Stimulated activated CD4-positive, alpha-beta T cell treated with anti-CD3 and anti-CD28 coated beads, Interleukin-1b, Interleukin-23, amount 100 ng/mL, for 24 hours (primary cell): ENCODE measurements around the gene CNTNAP3.
"Not testable (repeated sequence)": the region's sequence is repeated elsewhere in the genome, so short reads cannot be mapped to it uniquely, and the experiment has no call there.

Source experiments
- DNase-seq, 4 experiments: peaks; one replicate each; pipeline ENCODE4 v3.0.0-alpha.2; 2020; ENCODE audit warnings: low read depth in 4 of 4, low spot score in 1 of 4

Gene CNTNAP3

DNA sequence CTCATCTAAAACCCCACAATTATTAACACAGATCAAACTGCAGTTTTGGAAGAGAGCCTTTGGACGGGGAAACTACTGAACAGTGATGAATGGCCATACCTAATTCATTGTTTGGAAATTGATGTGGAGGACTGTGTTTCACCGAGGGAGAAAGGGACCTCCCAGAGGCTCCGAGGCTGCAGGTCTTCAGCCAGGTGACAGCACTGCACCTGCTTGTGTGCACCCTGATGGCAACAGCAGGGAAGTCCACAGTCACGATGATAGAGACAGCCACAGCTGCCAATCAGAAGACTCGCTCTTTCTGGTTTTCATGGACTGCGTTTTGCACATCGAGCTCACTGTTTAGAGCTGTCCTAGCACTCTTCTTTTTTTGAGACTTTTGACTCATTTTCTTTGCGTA lies 214.4 kb downstream of the CNTNAP3 start:
- DNase-seq: not testable (repeated sequence)

DNA sequence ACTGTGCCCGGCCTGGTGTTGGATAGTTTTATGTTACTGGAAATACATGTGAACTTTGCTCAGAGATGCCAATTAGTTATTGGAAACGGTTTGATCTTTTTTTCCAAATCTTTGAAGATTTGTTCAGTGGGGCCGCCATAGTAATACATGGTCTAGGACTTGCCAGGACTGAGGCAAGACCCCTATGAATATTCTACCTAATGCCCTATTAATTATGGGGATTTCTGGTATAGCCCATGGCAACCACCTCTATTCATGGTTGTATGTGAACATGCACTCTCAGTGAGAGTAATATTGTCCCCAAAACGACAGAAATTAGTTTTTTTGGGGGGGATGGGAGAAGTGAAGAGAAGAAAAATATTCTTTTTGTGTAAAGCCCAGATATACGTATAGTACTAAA lies 220.3 kb downstream of the CNTNAP3 start:
- DNase-seq: not testable (repeated sequence)

DNA sequence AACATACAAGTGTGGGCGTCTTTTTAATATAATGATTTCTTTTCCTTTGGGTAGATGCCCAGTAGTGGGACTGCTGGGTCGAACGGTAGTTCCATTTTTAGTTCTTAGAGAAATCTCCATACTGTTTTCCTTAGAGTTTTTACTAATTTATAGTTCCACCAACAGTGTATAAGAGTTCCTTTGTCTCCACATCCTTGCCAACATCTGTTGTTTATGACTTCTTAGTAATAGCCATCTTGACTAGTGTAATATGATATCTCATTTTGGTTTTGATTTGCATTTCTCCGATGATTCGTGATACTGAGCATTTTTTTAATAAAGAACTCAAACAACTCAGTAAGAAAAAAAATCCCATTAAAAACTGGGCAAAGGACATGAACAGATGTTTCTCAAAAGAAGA lies 225.0 kb downstream of the CNTNAP3 start:
- DNase-seq: not testable (repeated sequence)

DNA sequence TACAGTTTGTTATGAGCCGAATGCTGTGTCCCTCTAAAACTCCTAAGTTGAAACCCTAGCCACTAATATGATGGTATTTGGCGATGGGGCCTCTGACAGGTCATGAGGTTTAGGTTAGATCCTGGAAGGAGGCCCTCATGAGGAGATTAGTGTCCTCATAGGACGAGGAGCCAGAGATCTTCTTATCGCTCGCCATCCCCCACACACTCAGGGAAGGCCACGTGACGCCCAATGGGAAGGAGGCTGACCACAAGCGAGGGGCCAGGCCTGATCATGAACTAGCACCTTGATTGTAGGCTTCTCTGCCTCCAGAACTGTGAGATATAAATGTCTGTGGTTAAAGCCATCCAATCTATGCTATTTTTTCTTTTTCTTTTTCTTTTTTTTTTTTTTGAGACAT lies 233.5 kb downstream of the CNTNAP3 start:
- DNase-seq: not testable (repeated sequence)

DNA sequence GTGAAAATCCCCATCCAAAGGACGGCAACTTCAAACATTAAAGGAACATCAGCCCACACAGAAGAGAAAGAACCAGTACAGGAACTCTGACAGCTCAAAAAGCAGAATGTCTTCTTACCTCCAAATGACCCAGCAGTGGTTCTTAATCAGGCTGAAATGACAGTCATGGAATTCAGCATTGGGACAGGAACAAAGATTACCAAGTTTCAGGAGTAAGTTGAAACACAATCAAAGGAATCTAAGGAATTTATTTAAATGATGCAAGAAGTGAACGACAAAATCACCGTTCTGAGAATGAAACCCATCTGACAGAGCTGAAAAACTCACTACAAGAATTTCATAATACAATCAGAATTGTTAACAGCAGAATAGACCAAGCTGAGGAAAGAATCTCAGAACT lies 241.1 kb downstream of the CNTNAP3 start:
- not testable (repeated sequence) for DNase-seq

DNA sequence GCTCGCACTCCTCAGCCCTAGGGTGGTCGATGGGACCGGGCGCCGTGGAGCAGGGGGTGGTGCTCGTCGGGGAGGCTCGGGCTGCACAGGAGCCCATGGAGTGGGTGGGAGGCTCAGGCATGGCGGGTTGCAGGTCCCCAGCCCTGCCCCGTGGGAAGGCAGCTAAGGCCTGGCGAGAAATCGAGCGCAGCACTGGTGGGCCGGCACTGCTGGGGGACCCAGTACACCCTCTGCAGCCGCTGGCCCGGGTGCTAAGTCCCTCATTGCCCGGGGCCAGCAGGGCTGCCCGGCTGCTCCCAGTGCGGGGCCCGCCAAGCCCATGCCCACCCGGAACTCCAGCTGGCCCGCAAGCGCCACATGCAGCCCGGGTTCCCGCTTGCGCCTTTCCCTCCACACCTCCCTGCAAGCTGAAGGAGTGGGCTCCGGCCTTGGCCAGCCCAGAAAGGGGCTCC lies 245.6 kb downstream of the CNTNAP3 start:
- not testable (repeated sequence) for DNase-seq

DNA sequence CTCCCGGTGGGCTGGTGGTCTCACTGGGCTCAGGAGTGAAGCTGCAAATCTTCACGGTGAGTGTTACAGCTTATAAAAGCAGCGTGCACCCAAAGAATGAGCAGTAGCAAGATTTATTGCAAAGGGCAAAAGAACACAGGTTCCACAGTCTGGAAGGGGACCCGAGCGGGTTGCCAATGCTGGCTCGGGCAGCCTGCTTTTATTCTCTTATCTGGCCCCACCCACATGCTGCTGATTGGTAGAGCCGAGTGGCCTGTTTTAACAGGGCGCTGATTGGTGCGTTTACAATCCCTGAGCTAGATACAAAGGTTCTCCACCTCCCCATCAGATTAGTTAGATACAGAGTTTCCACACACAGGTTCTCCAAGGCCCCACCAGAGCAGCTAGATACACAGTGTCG lies 246.2 kb downstream of the CNTNAP3 start:
- not testable (repeated sequence) for DNase-seq

DNA sequence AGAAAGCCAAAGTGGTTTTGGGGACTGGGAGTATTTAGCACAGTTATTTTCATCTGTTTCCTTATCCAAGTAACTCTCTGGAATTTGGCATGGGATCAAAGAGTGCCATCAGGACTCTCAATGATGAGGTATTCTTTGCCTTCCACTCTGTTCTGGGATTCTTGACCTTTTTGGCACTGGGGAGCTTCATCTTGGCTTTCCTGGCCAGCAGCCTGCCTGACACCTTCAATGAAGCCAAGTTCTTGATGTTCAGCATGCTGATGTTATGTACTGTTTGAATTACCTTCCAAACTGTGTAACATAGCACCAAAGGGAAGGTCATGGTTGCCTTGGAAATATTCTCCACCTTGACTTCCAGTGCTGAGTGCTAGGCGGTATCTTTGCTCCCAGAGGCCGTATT lies 248.8 kb downstream of the CNTNAP3 start:
- DNase-seq: not testable (repeated sequence)

DNA sequence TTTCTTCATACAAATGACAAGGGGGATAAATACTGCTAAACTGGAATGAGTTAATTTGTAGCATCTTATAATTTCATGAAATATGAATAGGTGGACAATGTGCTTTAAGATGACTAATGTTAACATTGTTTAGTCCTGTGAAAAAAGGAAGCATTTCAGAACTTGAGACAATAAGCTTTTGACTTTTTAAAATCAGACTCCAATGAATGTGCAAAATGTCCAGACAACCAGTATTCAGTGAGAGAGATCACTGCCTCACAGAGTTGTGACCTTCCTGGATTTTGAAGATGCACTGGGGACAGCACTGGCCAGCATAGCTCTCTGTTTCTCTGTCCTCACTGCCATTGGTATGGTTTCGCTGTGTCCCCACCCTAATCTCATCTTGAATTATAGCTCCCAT lies 249.7 kb downstream of the CNTNAP3 start:
- DNase-seq: not testable (repeated sequence)

DNA sequence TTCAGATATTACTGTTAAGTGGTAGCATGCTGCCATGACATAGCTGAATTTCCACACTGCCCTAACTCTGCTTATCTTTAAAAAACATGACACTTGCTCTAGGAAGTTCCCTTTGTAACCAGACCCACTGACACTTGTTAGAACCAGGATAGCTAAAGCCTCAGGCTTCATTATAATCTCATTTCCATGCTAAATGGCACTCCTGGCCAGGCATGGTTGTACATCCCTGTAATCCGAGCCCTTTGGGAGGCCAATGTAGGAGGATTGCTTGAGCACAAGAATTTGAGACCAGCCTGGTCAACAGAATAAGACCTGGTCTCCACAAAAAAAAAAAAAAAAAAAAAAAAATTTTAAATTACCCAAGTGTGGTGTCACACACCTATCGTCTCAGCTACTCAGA lies 254.1 kb downstream of the CNTNAP3 start:
- DNase-seq: not testable (repeated sequence)

DNA sequence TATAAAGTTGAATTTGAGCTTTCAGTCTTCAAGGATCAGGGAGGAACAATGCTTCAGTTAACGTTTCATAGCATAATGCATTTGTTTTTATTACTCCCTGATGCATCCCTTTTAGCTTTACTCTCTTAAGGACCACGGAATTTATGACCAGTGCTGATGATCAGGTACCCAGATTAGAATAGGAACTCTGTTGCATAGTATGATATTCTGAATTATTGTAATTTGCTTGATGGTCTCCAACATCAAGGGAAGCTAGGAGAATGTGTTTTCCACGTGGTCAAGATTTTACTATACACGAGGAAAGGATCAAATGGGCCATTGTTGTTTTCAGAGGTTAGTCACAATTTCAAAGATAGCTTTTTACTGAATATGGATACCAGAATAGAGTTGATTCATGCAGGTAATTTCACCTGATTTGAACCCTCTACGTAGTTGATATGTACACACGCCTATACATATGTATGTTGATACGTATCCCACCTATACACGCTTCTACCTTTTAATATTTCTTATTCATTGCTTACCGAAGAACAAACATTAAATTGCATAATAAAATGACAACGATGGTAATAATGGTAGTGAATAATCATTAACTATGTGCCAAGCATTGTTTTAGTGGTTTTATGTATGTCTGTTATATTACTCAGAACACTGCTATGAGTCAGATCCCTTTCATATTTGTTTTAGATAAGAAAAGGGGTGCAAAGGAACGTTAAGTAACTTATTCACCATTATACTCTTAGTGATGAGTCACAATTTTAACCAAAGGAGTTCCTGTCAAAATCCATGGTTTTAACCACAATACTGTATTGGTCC lies 257.6 kb downstream of the CNTNAP3 start:
- not testable (repeated sequence) for DNase-seq

DNA sequence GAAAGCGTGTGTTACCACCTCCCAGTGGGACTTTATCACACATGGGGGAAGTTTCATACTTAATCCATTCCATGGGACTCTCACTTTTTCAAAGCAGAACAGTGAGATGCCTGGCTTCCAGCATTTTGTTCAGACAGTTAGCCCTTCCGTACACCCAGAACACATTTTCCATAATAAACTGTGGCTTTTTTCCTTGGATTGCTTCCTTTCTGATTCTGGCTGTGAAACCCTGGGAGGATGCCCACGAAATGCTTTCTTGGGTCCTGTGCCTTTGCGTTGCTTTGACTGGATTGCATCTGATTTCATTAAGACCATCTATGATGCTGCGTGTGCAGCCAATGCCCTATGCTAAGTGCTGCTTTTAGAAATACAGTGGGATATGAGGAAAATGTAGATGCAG lies 259.1 kb downstream of the CNTNAP3 start:
- not testable (repeated sequence) for DNase-seq

DNA sequence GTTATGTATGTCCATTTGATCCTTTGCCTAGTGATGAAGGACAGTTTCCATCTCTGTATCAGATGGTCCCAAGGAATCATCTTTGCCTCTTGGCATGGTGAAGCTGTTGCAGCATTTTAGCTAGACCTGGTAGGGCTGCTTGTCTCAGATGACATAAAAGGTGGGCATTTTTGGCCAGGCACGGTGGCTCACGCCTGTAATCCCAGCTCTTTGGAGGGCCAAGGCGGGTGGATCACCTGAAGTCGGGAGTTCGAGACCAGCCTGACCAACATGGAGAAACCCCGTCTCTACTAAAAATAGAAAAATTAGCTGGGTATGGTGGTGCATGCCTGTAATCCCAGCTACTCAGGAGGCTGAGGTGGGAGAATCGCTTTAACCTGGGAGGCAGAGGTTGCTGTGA lies 259.8 kb downstream of the CNTNAP3 start:
- DNase-seq: not testable (repeated sequence)

DNA sequence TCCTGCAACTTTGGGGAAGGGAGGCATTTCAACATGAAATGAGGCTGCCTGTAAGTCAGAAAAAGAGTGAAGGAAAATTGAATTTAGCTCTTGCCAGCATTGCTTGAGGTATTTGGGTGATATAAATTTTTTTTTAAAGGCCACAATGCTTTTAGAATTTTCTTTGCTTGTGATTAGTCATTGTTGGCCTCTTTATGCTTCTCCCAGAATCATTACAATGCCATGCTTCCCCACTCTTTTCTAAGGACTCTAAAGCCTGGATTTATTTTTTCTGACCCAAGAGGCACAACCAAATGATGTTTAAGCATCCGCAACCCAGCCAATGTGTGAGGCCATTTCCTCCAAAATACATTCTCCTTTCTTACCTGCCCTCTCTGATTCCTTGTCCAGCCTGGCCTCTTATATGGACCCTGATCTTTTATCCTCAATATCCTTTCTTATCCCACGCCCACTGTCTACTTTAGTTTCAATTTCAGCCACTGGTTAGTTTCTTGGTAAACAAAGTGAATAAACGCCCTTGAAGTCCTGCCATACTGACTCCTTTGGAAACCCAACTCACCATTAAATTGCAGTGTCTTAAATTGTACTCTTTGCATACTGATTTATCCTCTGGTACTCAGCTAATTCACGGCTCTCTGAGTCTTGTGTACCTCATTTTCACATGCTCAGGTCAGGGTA lies 261.9 kb downstream of the CNTNAP3 start:
- DNase-seq: not testable (repeated sequence)
